HEK293 (cell line): ENCODE measurements around the gene SPOUT1.

Source experiments
- CTCF ChIA-PET: fragments of 350-600 bp; formaldehyde crosslinking; extraction: SDS; loops from one replicate; lab custom pipeline; 2021; ENCODE audit warnings: antibody characterized with exemption; lab: Yijun Ruan, JAX
- POLR2A ChIA-PET: fragments of 300-600 bp; formaldehyde crosslinking; extraction: SDS; loops from one replicate; lab custom pipeline; 2020; ENCODE audit warnings: antibody characterized with exemption, inconsistent platforms; lab: Yijun Ruan, JAX
- H3K27ac ChIP-seq: fragments of 200-500 bp; sonication (Bioruptor generic); 2 replicates; pipeline ENCODE4 v1.5.1; 2014; ENCODE audit warnings: low read depth, low read length, control low read depth, inconsistent platforms; ENCODE audit errors: extremely low read depth
- H3K36me3 ChIP-seq, 2 experiments: fragments of 200-500 bp in 1 of 2; sonication (Bioruptor generic) in 1 of 2; 1 replicate in 1 of 2; 2 replicates in 1 of 2; pipeline ENCODE4 v1.5.1; 2014 to 2017; ENCODE audit warnings: inconsistent platforms in 2 of 2, low read length in 2 of 2; ENCODE audit not compliant: control insufficient read depth in 2 of 2, insufficient read depth in 1 of 2
- H3K4me1 ChIP-seq: fragments of 200-500 bp; sonication (Bioruptor generic); 2 replicates; pipeline ENCODE4 v1.5.1; 2014; ENCODE audit warnings: mild to moderate bottlenecking, low read length, inconsistent platforms; ENCODE audit not compliant: control insufficient read depth, insufficient read depth
- H3K4me3 ChIP-seq: 2 replicates; pipeline ENCODE4 v1.5.1; 2011; ENCODE audit warnings: low read depth, mild to moderate bottlenecking, control low read depth, low read length, moderate library complexity
- H3K9me3 ChIP-seq: fragments of 200-500 bp; sonication (Bioruptor generic); 2 replicates; pipeline ENCODE4 v1.5.1; 2014; ENCODE audit warnings: low read depth, low read length, inconsistent platforms; ENCODE audit not compliant: control insufficient read depth, insufficient read depth
- IKZF3 ChIP-seq: fragments of 450-650 bp; IDR thresholded peaks from 2 replicates; pipeline ENCODE4 v1.5.0; 2018; ENCODE audit warnings: missing biosample characterization, mild to moderate bottlenecking, missing genetic modification characterization, moderate library complexity
- ZFP69B ChIP-seq: fragments of 450-650 bp; formaldehyde crosslinking; IDR thresholded peaks from 2 replicates; pipeline ENCODE4 v1.5.1; 2016; ENCODE audit warnings: missing biosample characterization, missing genetic modification characterization
- ZNF121 ChIP-seq: fragments of 450-650 bp; formaldehyde crosslinking; IDR thresholded peaks from 2 replicates; pipeline ENCODE4 v1.5.1; 2016; ENCODE audit warnings: missing biosample characterization, missing genetic modification characterization
- ZNF146 ChIP-seq: fragments of 450-650 bp; formaldehyde crosslinking; IDR thresholded peaks from 2 replicates; pipeline ENCODE4 v1.5.1; 2016; ENCODE audit warnings: missing biosample characterization, missing genetic modification characterization
- ZNF18 ChIP-seq: fragments of 450-650 bp; formaldehyde crosslinking; IDR thresholded peaks from 2 replicates; pipeline ENCODE4 v1.5.1; 2016; ENCODE audit warnings: missing biosample characterization, missing genetic modification characterization
- ZNF223 ChIP-seq: fragments of 450-650 bp; formaldehyde crosslinking; IDR thresholded peaks from 2 replicates; pipeline ENCODE4 v1.5.1; 2016; ENCODE audit warnings: missing biosample characterization, missing genetic modification characterization
- ZNF335 ChIP-seq: fragments of 450-650 bp; formaldehyde crosslinking; conservative IDR thresholded peaks from 2 replicates; pipeline ENCODE4 v1.5.1; 2016; ENCODE audit warnings: missing biosample characterization, missing genetic modification characterization
- ZNF571 ChIP-seq: fragments of 450-650 bp; formaldehyde crosslinking; IDR thresholded peaks from 2 replicates; pipeline ENCODE4 v1.5.0; 2017; ENCODE audit warnings: missing biosample characterization, missing genetic modification characterization
- ZNF585B ChIP-seq: fragments of 450-650 bp; formaldehyde crosslinking; IDR thresholded peaks from 2 replicates; pipeline ENCODE4 v1.5.1; 2016; ENCODE audit warnings: missing biosample characterization, missing genetic modification characterization
- ZNF76 ChIP-seq: fragments of 450-650 bp; formaldehyde crosslinking; IDR thresholded peaks from 2 replicates; pipeline ENCODE4; 2016; ENCODE audit warnings: low read depth, missing biosample characterization, missing genetic modification characterization, borderline replicate concordance
- ZNF792 ChIP-seq: fragments of 450-650 bp; formaldehyde crosslinking; IDR thresholded peaks from 2 replicates; pipeline ENCODE4 v1.5.1; 2016; ENCODE audit warnings: missing biosample characterization, missing genetic modification characterization
- ZNF830 ChIP-seq: fragments of 450-650 bp; IDR thresholded peaks from 2 replicates; pipeline ENCODE4 v1.5.0; 2018; ENCODE audit warnings: missing biosample characterization, missing genetic modification characterization, low read depth, mild to moderate bottlenecking, moderate library complexity
- TF ChIP-seq, protein P1 (sequence below): fragments of 450-650 bp; formaldehyde crosslinking; IDR thresholded peaks from 2 replicates; pipeline ENCODE4 v1.5.1; 2016; ENCODE audit warnings: missing biosample characterization, missing genetic modification characterization

Gene SPOUT1

GRCh38 chr9:128833696-128834095 is 4.1 kb upstream of the SPOUT1 start:
- Histone ChIP-seq H3K4me1 (no peaks in the 10 kb centered on the region), H3K27ac (no peak overlapping the region), H3K4me3 (no peak overlapping the region), H3K36me3 (peaks cover 0 to 22% of the 10 kb centered on the region in 2 experiments; a peak in 2 of 3 replicates), H3K9me3 (no peaks in the 10 kb centered on the region)
- POLR2A ChIA-PET: no interaction called here
- no peak for TF ChIP-seq ZNF830 (tag by site-specific recombination)
- CTCF ChIA-PET: no interaction called here

- peaks cover 8 to 51% of the 10 kb centered on the region in 2 experiments; a peak in 2 of 3 replicates for H3K36me3 ChIP-seq
- CTCF ChIA-PET: interaction anchor here (0.7 to 1.3 kb wide), 6 partner anchors 11 to 100 kb away, joined by 3 to 7 read pairs (median 4); partner anchors contain the start of gene ENDOG
Measured at GRCh38 chr9:128828719-128829452, 708 bp downstream of the SPOUT1 start.

GRCh38 chr9:128828267-128828666 is 1.3 kb downstream of the SPOUT1 start:
- no peaks in the 10 kb centered on the region for H3K4me1 ChIP-seq
- H3K4me3 ChIP-seq: no peak overlapping the region
- H3K9me3 ChIP-seq: no peaks in the 10 kb centered on the region
- no peak overlapping the region for H3K27ac ChIP-seq
- TF ChIP-seq, protein P1, sequence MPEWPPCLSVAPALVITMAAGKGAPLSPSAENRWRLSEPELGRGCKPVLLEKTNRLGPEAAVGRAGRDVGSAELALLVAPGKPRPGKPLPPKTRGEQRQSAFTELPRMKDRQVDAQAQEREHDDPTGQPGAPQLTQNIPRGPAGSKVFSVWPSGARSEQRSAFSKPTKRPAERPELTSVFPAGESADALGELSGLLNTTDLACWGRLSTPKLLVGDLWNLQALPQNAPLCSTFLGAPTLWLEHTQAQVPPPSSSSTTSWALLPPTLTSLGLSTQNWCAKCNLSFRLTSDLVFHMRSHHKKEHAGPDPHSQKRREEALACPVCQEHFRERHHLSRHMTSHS (tag by site-specific recombination): no peak
- TF ChIP-seq ZNF223 (no peak), ZNF121 (tag by site-specific recombination) (peak; percentile 95), ZNF792 (no peak)
- CTCF ChIA-PET: interaction anchor here (0.7 to 2.1 kb wide), 5 partner anchors 10 to 100 kb away, joined by 3 to 12 read pairs (median 5); partner anchors contain the start of gene ENDOG
- POLR2A ChIA-PET: interaction anchor here (0.5 to 5.4 kb wide), 2 partner anchors 9 to 293 kb away, joined by 3 to 94 read pairs; partner anchors contain the start of gene ENDOG
- peaks cover 8 to 53% of the 10 kb centered on the region in 2 experiments; a peak in 2 of 3 replicates for H3K36me3 ChIP-seq

More at GRCh38 chr9:128828719-128829452, 708 bp downstream of the SPOUT1 start:
- POLR2A ChIA-PET: interaction anchor here (0.6 to 5.4 kb wide), 9 partner anchors 9 to 1188 kb away, joined by 3 to 94 read pairs (median 4); partner anchors contain the start of genes ENDOG, GOLGA2, KYAT1 and SWI5
- peak overlapping the region; percentile 63; the same call in 1 of the 2 replicates for H3K27ac ChIP-seq
- TF ChIP-seq ZFP69B (no peak), ZNF18 (peak; percentile 58; the same call in 1 of the 2 replicates), ZNF335 (tag by site-specific recombination) (peak; percentile 61), ZNF76 (tag by site-specific recombination) (no peak)
- no peaks in the 10 kb centered on the region for H3K4me1 ChIP-seq
- no peaks in the 10 kb centered on the region for H3K9me3 ChIP-seq
- H3K4me3 ChIP-seq: peak overlapping the region; percentile 86

DNA sequence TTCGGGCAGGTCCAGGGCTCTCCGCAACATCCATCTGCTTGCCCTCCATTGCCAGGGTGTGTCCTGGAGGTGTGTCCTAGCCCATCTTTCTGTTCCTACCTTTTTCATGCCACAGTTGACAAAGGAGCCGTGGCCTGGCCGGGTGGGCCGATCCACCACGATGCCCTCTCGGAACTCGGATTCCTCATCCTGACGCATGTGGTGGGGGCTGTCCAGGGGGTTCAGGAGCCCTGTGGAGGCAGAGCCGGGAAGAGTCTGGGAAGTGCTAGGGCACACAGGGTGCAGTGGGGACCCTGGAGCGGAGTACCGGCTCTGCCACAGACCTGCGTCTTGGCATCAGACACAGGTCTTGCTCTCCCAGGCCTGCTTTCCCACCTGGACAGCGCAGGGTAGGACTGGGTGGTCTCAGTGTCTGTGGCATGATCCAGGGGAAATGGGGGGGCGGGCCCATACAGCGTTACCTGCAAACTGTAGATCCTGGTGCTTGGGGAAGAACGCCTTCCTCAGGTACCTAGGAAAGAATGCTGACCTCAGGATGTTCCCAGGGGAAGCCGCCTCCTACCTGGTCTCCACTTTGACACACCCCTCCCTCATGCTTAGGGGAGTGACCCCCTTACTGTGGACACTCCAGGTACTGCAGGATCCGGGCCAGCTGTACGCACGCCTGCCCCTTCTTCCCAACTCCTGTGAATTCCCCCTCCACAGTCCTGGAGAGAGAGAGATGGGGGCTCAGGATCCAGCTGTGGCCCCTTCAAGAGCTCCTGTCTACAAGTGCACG is 3.5 kb downstream of the SPOUT1 start:
- TF ChIP-seq ZNF146 (tag by site-specific recombination) (no peak), ZNF585B (no peak), IKZF3 (tag by site-specific recombination) (no peak), ZNF571 (tag by site-specific recombination) (no peak)
- Histone ChIP-seq H3K9me3 (no peaks in the 10 kb centered on the region), H3K4me3 (no peak overlapping the region), H3K36me3 (peaks cover 8 to 74% of the 10 kb centered on the region in 2 experiments; a peak in 2 of 3 replicates), H3K4me1 (no peaks in the 10 kb centered on the region), H3K27ac (no peak overlapping the region)
- POLR2A ChIA-PET: interaction anchor here (5.4 kb wide), 1 partner anchor 7 kb away, joined by 94 read pairs; the partner anchor contains the start of gene ENDOG
- CTCF ChIA-PET: interaction anchor here (0.6 to 2.1 kb wide), 3 partner anchors 8 to 120 kb away, joined by 3 to 12 read pairs (median 4); partner anchors contain the start of gene ENDOG
